ENCODE data around the gene MBP. TPM values are rescaled to one million over a fixed set of nuclear protein-coding genes. Genes with fewer than 3 reads are reported as not detected.
"Not testable (repeated sequence)": the region's sequence is repeated elsewhere in the genome, so short reads cannot be mapped to it uniquely, and the experiment has no call there.

The MBP gene
- total RNA-seq, 1 experiment from 2014 or later, result 47.4 TPM

- BruUV-seq (replicated peaks), result no TSS peak
- ChIA-PET POLR2A (ENCODE audit: unreplicated experiment) (no interaction called here), CTCF (no interaction called here)
- ATAC-seq (no peak), DNase-seq (no peak)
- Histone ChIP-seq H4K20me1 (ENCODE audit: low read length) (no peaks in the 10 kb centered on the region), H3K4me1 (ENCODE audit: insufficient read depth, low read length) (no peaks in the 10 kb centered on the region), H3K27ac (ENCODE audit: low read length) (no peak overlapping the region), H3K9me2 (replicated peaks; ENCODE audit: low read length) (no peaks in the 10 kb centered on the region), H3K4me3 (ENCODE audit: low read length) (no peak overlapping the region), H3K4me2 (ENCODE audit: low read length) (no peak overlapping the region), H3F3A (ENCODE audit: low read length, unreplicated experiment) (no peaks in the 10 kb centered on the region), H3K27me3 (ENCODE audit: low read length) (no peaks in the 10 kb centered on the region), H3K79me2 (ENCODE audit: low read length) (no peaks in the 10 kb centered on the region), H3K9ac (ENCODE audit: low read length) (no peak overlapping the region), H2AFZ (ENCODE audit: low read length) (no peak overlapping the region), H3K9me3 (ENCODE audit: low read length) (no peaks in the 10 kb centered on the region), H3K36me3 (ENCODE audit: low read depth, low read length) (peaks cover 6% of the 10 kb centered on the region; the same call in 1 of the 2 replicates)
- intact Hi-C loops (cut with micrococcal nuclease), result no loop called here
- TF ChIP-seq EZH2phosphoT487 (IDR thresholded peaks at IDR 0.05; ENCODE audit: borderline replicate concordance, low read length) (no peak), CTCF (conservative IDR thresholded peaks at IDR 0.05; ENCODE audit: low read depth, low read length) (no peak), EZH2 (IDR thresholded peaks at IDR 0.05; ENCODE audit: low read length, unreplicated experiment) (no peak)
These were observed 184.2 kb downstream of the MBP start for GRCh38 chr18:76948345-76948744.

- DNase-seq; H3K4me2 ChIP-seq (ENCODE audit: low read length); H3K27me3 ChIP-seq (ENCODE audit: low read length); H3K27ac ChIP-seq (ENCODE audit: low read length); intact Hi-C loops (cut with micrococcal nuclease); H3K4me1 ChIP-seq (ENCODE audit: insufficient read depth, low read length); H2AFZ ChIP-seq (ENCODE audit: low read length); H3K9me3 ChIP-seq (ENCODE audit: low read length); ATAC-seq; H3K9me2 ChIP-seq (replicated peaks; ENCODE audit: low read length); H3F3A ChIP-seq (ENCODE audit: low read length, unreplicated experiment); POLR2A ChIA-PET (ENCODE audit: unreplicated experiment); H3K4me3 ChIP-seq (ENCODE audit: low read length); H3K79me2 ChIP-seq (ENCODE audit: low read length); BruUV-seq (replicated peaks); H3K36me3 ChIP-seq (ENCODE audit: low read depth, low read length); H3K9ac ChIP-seq (ENCODE audit: low read length); H4K20me1 ChIP-seq (ENCODE audit: low read length); CTCF ChIA-PET: not testable (repeated sequence)
These were observed 188.2 kb downstream of the MBP start for GRCh38 chr18:76944346-76944745.

- ATAC-seq, result no peak
- H3K27ac ChIP-seq (ENCODE audit: low read length), result no peak overlapping the region
- no peaks in the 10 kb centered on the region for H4K20me1 ChIP-seq (ENCODE audit: low read length)
- H2AFZ ChIP-seq (ENCODE audit: low read length), result no peak overlapping the region
- no peaks in the 10 kb centered on the region for H3K27me3 ChIP-seq (ENCODE audit: low read length)
- TF ChIP-seq EZH2phosphoT487 (IDR thresholded peaks at IDR 0.05; ENCODE audit: borderline replicate concordance, low read length), result no peak
- no TSS peak for BruUV-seq (replicated peaks)
- ChIA-PET POLR2A (ENCODE audit: unreplicated experiment) (no interaction called here), CTCF (no interaction called here)
- no peaks in the 10 kb centered on the region for H3K79me2 ChIP-seq (ENCODE audit: low read length)
- H3K4me3 ChIP-seq (ENCODE audit: low read length), result no peak overlapping the region
- no peak overlapping the region for H3K4me2 ChIP-seq (ENCODE audit: low read length)
- DNase-seq, result no peak
- H3K9me2 ChIP-seq (replicated peaks; ENCODE audit: low read length), result no peaks in the 10 kb centered on the region
- H3K36me3 ChIP-seq (ENCODE audit: low read depth, low read length), result peaks cover 6% of the 10 kb centered on the region
- intact Hi-C loops (cut with micrococcal nuclease), result no loop called here
- no peaks in the 10 kb centered on the region for H3K9me3 ChIP-seq (ENCODE audit: low read length)
- no peaks in the 10 kb centered on the region for H3F3A ChIP-seq (ENCODE audit: low read length, unreplicated experiment)
- no peaks in the 10 kb centered on the region for H3K4me1 ChIP-seq (ENCODE audit: insufficient read depth, low read length)
- H3K9ac ChIP-seq (ENCODE audit: low read length), result no peak overlapping the region
These were observed 188.8 kb downstream of the MBP start for GRCh38 chr18:76943542-76944339.

GRCh38 chr18:76941284-76941683 is 191.3 kb downstream of the MBP start:
- peaks cover 6% of the 10 kb centered on the region for H3K36me3 ChIP-seq (ENCODE audit: low read depth, low read length)
- intact Hi-C loops (cut with micrococcal nuclease), result no loop called here
- no peak overlapping the region for H3K4me3 ChIP-seq (ENCODE audit: low read length)
- DNase-seq, result no peak
- ChIA-PET CTCF (no interaction called here), POLR2A (ENCODE audit: unreplicated experiment) (no interaction called here)
- no peak overlapping the region for H3K9ac ChIP-seq (ENCODE audit: low read length)
- H3K4me1 ChIP-seq (ENCODE audit: insufficient read depth, low read length), result no peaks in the 10 kb centered on the region
- TF ChIP-seq EZH2phosphoT487 (IDR thresholded peaks at IDR 0.05; ENCODE audit: borderline replicate concordance, low read length) (no peak), EZH2 (IDR thresholded peaks at IDR 0.05; ENCODE audit: low read length, unreplicated experiment) (no peak), CTCF (conservative IDR thresholded peaks at IDR 0.05; ENCODE audit: low read depth, low read length) (no peak)
- BruUV-seq (replicated peaks), result no TSS peak
- H3K4me2 ChIP-seq (ENCODE audit: low read length), result no peak overlapping the region
- no peak overlapping the region for H3K27ac ChIP-seq (ENCODE audit: low read length)
- no peaks in the 10 kb centered on the region for H4K20me1 ChIP-seq (ENCODE audit: low read length)
- H3F3A ChIP-seq (ENCODE audit: low read length, unreplicated experiment), result no peaks in the 10 kb centered on the region
- H3K27me3 ChIP-seq (ENCODE audit: low read length), result no peaks in the 10 kb centered on the region
- no peaks in the 10 kb centered on the region for H3K9me3 ChIP-seq (ENCODE audit: low read length)
- no peaks in the 10 kb centered on the region for H3K79me2 ChIP-seq (ENCODE audit: low read length)
- H3K9me2 ChIP-seq (replicated peaks; ENCODE audit: low read length), result no peaks in the 10 kb centered on the region
- no peak for ATAC-seq
- no peak overlapping the region for H2AFZ ChIP-seq (ENCODE audit: low read length)

All from PC-3 (cell line).